ENCODE results near the gene MTMR4.

- TF ChIP-seq POLR2A (IDR thresholded peaks at IDR 0.05) = no peak
- TF ChIP-seq EP300 (IDR thresholded peaks at IDR 0.05) = no peak
- TF ChIP-seq, protein P1, sequence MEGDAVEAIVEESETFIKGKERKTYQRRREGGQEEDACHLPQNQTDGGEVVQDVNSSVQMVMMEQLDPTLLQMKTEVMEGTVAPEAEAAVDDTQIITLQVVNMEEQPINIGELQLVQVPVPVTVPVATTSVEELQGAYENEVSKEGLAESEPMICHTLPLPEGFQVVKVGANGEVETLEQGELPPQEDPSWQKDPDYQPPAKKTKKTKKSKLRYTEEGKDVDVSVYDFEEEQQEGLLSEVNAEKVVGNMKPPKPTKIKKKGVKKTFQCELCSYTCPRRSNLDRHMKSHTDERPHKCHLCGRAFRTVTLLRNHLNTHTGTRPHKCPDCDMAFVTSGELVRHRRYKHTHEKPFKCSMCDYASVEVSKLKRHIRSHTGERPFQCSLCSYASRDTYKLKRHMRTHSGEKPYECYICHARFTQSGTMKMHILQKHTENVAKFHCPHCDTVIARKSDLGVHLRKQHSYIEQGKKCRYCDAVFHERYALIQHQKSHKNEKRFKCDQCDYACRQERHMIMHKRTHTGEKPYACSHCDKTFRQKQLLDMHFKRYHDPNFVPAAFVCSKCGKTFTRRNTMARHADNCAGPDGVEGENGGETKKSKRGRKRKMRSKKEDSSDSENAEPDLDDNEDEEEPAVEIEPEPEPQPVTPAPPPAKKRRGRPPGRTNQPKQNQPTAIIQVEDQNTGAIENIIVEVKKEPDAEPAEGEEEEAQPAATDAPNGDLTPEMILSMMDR (IDR thresholded peaks at IDR 0.05) = no peak
Observed at GRCh38 chr17:58533616-58534188, 19.3 kb upstream of the MTMR4 start.
